Trophoblast cell (in vitro differentiated cells and primary cell): ENCODE data around the gene ZNF22.

Experiments used
- DNase-seq, 2 donors: peaks; one replicate each; pipeline ENCODE4 v3.0.0-alpha.2; 2016
- H2AFZ ChIP-seq: 2 replicates; pipeline ENCODE4 v1.6.1; 2013; ENCODE audit warnings: low read length, moderate library complexity, mild to moderate bottlenecking; ENCODE audit not compliant: insufficient read depth, poor library complexity
- H2AK5ac ChIP-seq: 2 replicates; pipeline ENCODE4 v1.6.1; 2013; ENCODE audit warnings: mild to moderate bottlenecking, low read length
- H2BK120ac ChIP-seq: 2 replicates; pipeline ENCODE4 v1.6.1; 2013; ENCODE audit warnings: low read length, mild to moderate bottlenecking, moderate library complexity; ENCODE audit not compliant: insufficient read depth, poor library complexity
- H2BK12ac ChIP-seq: 2 replicates; pipeline ENCODE4 v1.6.1; 2013; ENCODE audit warnings: mild to moderate bottlenecking, low read length, moderate library complexity
- H2BK5ac ChIP-seq: 2 replicates; pipeline ENCODE4 v1.6.1; 2013; ENCODE audit warnings: low read length, low read depth, moderate library complexity, mild to moderate bottlenecking; ENCODE audit not compliant: poor library complexity
- H3K14ac ChIP-seq: 2 replicates; pipeline ENCODE4 v1.6.1; 2013; ENCODE audit warnings: mild to moderate bottlenecking, low read length
- H3K18ac ChIP-seq: 2 replicates; pipeline ENCODE4 v1.6.1; 2013; ENCODE audit warnings: mild to moderate bottlenecking, low read length
- H3K23ac ChIP-seq: 2 replicates; pipeline ENCODE4 v1.6.1; 2013; ENCODE audit warnings: low read length
- H3K27ac ChIP-seq: 2 replicates; pipeline ENCODE4 v1.5.1; 2013; ENCODE audit warnings: low read depth, mild to moderate bottlenecking, inconsistent platforms, low read length, moderate library complexity
- H3K27me3 ChIP-seq: 2 replicates; pipeline ENCODE4 v1.6.1; 2013; ENCODE audit warnings: inconsistent platforms, mild to moderate bottlenecking, low read length, moderate library complexity; ENCODE audit not compliant: insufficient read depth
- H3K36me3 ChIP-seq, 2 experiments: 1 replicate in 1 of 2; 2 replicates in 1 of 2; pipeline ENCODE4 v1.6.1; 2013; ENCODE audit warnings: low read length in 2 of 2, mild to moderate bottlenecking in 2 of 2, moderate library complexity in 1 of 2; ENCODE audit not compliant: insufficient read depth in 2 of 2, control insufficient read depth in 1 of 2
- H3K4ac ChIP-seq: 2 replicates; pipeline ENCODE4 v1.6.1; 2013; ENCODE audit warnings: low read depth, mild to moderate bottlenecking, low read length, moderate library complexity
- H3K4me1 ChIP-seq, 2 experiments: 1 replicate in 1 of 2; 2 replicates in 1 of 2; pipeline ENCODE4 v1.6.1; 2013; ENCODE audit warnings: low read length in 2 of 2, mild to moderate bottlenecking in 2 of 2, moderate library complexity in 1 of 2; ENCODE audit not compliant: insufficient read depth in 2 of 2, control insufficient read depth in 1 of 2
- H3K4me2 ChIP-seq: 2 replicates; pipeline ENCODE4 v1.6.1; 2013; ENCODE audit warnings: inconsistent platforms, mild to moderate bottlenecking, low read length, moderate library complexity
- H3K4me3 ChIP-seq: 2 replicates; pipeline ENCODE4 v1.5.1; 2013; ENCODE audit warnings: mild to moderate bottlenecking, low read depth, low read length, inconsistent platforms
- H3K79me1 ChIP-seq: one replicate; pipeline ENCODE4 v1.6.1; 2013; ENCODE audit warnings: low read length
- H3K79me2 ChIP-seq: 2 replicates; pipeline ENCODE4 v1.6.1; 2013; ENCODE audit warnings: low read length, mild to moderate bottlenecking; ENCODE audit not compliant: control insufficient read depth, insufficient read depth, poor library complexity
- H3K9ac ChIP-seq: 2 replicates; pipeline ENCODE4 v1.6.1; 2013; ENCODE audit warnings: mild to moderate bottlenecking, low read length
- H3K9me3 ChIP-seq: 2 replicates; pipeline ENCODE4 v1.6.1; 2013; ENCODE audit warnings: low read depth, mild to moderate bottlenecking, control low read depth, inconsistent platforms, low read length; ENCODE audit not compliant: insufficient read depth
- H4K12ac ChIP-seq: 2 replicates; pipeline ENCODE4 v1.6.1; 2013; ENCODE audit warnings: low read depth, mild to moderate bottlenecking, low read length, moderate library complexity
- H4K8ac ChIP-seq: 2 replicates; pipeline ENCODE4 v1.6.1; 2013; ENCODE audit warnings: low read depth, mild to moderate bottlenecking, low read length, moderate library complexity
- H4K91ac ChIP-seq: one replicate; pipeline ENCODE4 v1.6.1; 2013; ENCODE audit warnings: low read depth, mild to moderate bottlenecking, low read length, moderate library complexity
- WGBS: extraction: QIAGEN DNeasy Blood & Tissue Kit; methylation state at CpG from one replicate; pipeline ENCODE4 v1.1.7; 2013; ENCODE audit warnings: missing lambda C conversion rate; ENCODE audit not compliant: insufficient read length, insufficient coverage; ENCODE audit errors: extremely low coverage; 5-methylcytosine and 5-hydroxymethylcytosine counted together

Gene ZNF22

DNA sequence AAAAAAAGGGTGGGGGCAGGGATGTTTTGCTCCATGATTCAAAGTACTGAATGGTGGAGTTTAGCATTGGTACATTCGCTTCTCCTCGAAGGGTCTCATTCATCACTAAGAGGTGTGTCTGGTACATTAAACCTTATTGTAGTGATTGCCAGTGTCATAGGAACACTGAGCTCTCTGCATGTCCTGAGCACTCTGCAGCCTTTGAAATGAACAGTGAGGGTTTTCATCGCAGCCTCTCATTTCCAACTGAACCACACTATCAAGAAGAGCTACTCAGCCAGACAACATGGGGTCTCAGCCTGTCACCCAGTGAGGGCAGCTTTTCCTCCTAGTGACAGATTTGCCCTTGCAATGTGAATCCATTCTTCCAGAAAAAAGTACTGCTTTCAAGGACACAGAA, 14.5 kb upstream of the ZNF22 start:
- Histone ChIP-seq H3K27me3 (no peaks in the 10 kb centered on the region), H2AK5ac (no peak overlapping the region), H4K12ac (no peak overlapping the region), H4K91ac (no peak overlapping the region), H4K8ac (no peak overlapping the region), H3K9ac (no peak overlapping the region), H3K4me1 (peaks cover 8 to 15% of the 10 kb centered on the region in 2 experiments), H2BK120ac (no peak overlapping the region), H2BK12ac (no peak overlapping the region), H3K36me3 (peaks cover 11 to 13% of the 10 kb centered on the region in 2 experiments), H2AFZ (no peak overlapping the region), H2BK5ac (no peak overlapping the region), H3K18ac (no peak overlapping the region), H3K79me2 (peaks cover 2% of the 10 kb centered on the region), H3K14ac (no peak overlapping the region), H3K4me2 (no peak overlapping the region), H3K9me3 (no peaks in the 10 kb centered on the region), H3K23ac (no peak overlapping the region), H3K79me1 (peaks cover 10% of the 10 kb centered on the region), H3K4me3 (no peak overlapping the region), H3K27ac (no peak overlapping the region), H3K4ac (no peak overlapping the region)
- WGBS = no CpG with 5 or more reads among the region's 3 CpGs
- no peak for DNase-seq

DNA sequence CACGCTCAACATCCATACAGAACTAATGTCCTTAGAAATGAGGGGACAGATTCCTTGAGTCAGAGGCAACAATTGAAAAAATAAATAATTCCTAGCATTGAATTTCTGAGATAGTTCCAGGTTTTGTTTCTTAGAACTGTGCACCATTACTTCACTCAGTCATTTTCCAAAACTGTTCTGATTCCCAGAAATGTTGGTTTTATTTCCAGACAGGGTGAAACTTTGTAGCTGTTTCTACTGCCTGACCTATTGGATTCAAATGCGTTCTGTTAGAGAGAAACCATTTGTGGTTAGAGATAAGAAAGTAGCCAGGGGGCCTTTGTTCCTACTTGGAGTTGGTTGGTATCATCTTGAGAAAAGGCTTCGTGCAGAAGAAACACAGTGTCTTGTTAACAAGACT, 14.1 kb upstream of the ZNF22 start:
- no peak overlapping the region for H2AK5ac ChIP-seq
- H4K91ac ChIP-seq = no peak overlapping the region
- no peak overlapping the region for H4K8ac ChIP-seq
- DNase-seq = no peak
- no peak overlapping the region for H3K27ac ChIP-seq
- H3K27me3 ChIP-seq = no peaks in the 10 kb centered on the region
- H3K4me1 ChIP-seq = peaks cover 5 to 12% of the 10 kb centered on the region in 2 experiments
- H4K12ac ChIP-seq = no peak overlapping the region
- H2BK120ac ChIP-seq = no peak overlapping the region
- no peak overlapping the region for H3K23ac ChIP-seq
- H3K9me3 ChIP-seq = no peaks in the 10 kb centered on the region
- H3K18ac ChIP-seq = no peak overlapping the region
- H3K79me2 ChIP-seq = peaks cover under 1% of the 10 kb centered on the region
- no peak overlapping the region for H3K9ac ChIP-seq
- peaks cover 11 to 13% of the 10 kb centered on the region in 2 experiments for H3K36me3 ChIP-seq
- WGBS = no CpG with 5 or more reads among the region's 3 CpGs
- no peak overlapping the region for H2BK5ac ChIP-seq
- H2AFZ ChIP-seq = no peak overlapping the region
- no peak overlapping the region for H3K14ac ChIP-seq
- no peak overlapping the region for H3K4ac ChIP-seq
- H2BK12ac ChIP-seq = no peak overlapping the region
- H3K79me1 ChIP-seq = peaks cover 8% of the 10 kb centered on the region
- H3K4me2 ChIP-seq = no peak overlapping the region
- no peak overlapping the region for H3K4me3 ChIP-seq

DNA sequence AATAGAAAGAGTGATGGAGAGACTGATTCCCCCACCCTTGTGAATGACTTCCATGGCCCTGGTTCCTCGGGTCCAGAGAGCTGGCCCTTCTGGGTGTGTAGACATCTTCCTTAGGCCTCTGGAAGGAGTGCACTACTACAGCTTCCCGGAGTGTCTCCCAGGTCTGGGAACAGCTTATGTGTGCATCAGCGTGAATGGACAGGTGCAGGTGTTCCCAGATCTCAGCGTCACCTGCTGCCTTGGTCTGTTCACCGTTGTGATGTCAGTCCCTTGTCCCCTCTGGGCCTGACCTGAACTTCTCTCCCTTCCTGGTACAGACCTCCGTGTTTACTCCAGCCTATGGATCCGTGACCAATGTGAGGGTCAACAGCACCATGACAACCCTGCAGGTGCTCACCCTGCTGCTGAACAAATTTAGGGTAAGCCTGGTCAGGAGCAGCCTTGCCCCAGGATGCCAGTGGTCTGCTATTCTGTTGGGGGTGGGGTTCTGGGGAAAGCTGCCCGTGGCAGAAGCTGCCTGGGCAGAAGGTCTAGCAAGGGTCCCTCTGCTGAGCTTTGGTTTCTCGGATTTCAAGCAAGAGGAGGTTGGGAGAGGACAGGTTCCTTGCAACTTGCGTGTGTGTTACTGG, 11.7 kb upstream of the ZNF22 start:
- H3K27me3 ChIP-seq = no peaks in the 10 kb centered on the region
- H3K27ac ChIP-seq = no peak overlapping the region
- no peak overlapping the region for H2AFZ ChIP-seq
- peaks cover 21% of the 10 kb centered on the region for H3K79me1 ChIP-seq
- no peak overlapping the region for H2BK5ac ChIP-seq
- H4K8ac ChIP-seq = no peak overlapping the region
- H3K9ac ChIP-seq = no peak overlapping the region
- no peak for DNase-seq
- H3K4me1 ChIP-seq = peaks cover 10 to 14% of the 10 kb centered on the region in 2 experiments
- H4K91ac ChIP-seq = no peak overlapping the region
- no peak overlapping the region for H3K14ac ChIP-seq
- H2AK5ac ChIP-seq = no peak overlapping the region
- no peak overlapping the region for H3K4ac ChIP-seq
- H3K18ac ChIP-seq = no peak overlapping the region
- H2BK120ac ChIP-seq = no peak overlapping the region
- H3K23ac ChIP-seq = no peak overlapping the region
- H3K4me2 ChIP-seq = no peak overlapping the region
- peaks cover 13 to 23% of the 10 kb centered on the region in 2 experiments for H3K36me3 ChIP-seq
- H3K79me2 ChIP-seq = no peaks in the 10 kb centered on the region
- WGBS = no CpG with 5 or more reads among the region's 10 CpGs
- H4K12ac ChIP-seq = no peak overlapping the region
- H3K4me3 ChIP-seq = no peak overlapping the region
- no peaks in the 10 kb centered on the region for H3K9me3 ChIP-seq
- H2BK12ac ChIP-seq = no peak overlapping the region

DNA sequence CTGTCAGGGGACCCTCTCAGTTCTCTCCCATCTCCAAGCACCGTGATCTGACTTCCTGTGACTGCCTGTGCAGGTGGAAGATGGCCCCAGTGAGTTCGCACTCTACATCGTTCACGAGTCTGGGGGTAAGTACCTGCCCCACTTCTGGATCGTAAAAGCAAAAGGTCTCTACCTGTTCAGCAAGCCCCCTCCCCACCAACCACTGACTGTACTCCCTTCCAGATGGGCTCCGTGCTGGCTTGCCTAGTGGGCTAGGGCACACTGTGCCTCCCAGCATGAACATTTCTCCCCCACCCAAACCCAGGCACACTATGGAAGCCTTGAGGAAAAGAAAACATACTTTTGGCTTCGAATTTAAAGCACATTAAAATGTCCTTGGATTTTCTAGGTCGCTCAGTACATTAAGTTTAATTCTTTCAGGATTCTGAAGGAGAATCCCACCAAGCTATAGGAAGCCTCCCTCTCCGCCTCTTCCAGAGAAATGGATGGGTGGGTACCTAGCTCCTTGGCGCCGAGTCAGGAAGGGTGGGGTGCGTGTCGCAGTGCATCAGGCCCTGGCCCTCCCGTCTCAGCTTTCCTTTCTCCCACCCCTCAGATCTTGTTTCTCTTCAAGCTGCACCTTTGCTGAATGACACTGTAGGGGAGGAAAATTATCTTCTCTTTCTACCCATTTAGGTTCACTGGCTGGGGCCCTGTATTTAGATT, 11.0 kb upstream of the ZNF22 start:
- Histone ChIP-seq H2AK5ac (no peak overlapping the region), H4K91ac (no peak overlapping the region), H3K4me2 (no peak overlapping the region), H3K4ac (no peak overlapping the region), H2BK5ac (no peak overlapping the region), H3K79me2 (peaks cover 1% of the 10 kb centered on the region), H4K8ac (no peak overlapping the region), H3K9ac (no peak overlapping the region), H3K18ac (no peak overlapping the region), H3K4me1 (peaks cover 15 to 18% of the 10 kb centered on the region in 2 experiments), H4K12ac (no peak overlapping the region), H2BK120ac (no peak overlapping the region), H3K27me3 (no peaks in the 10 kb centered on the region), H3K36me3 (peaks cover 7 to 20% of the 10 kb centered on the region in 2 experiments), H2AFZ (no peak overlapping the region), H3K9me3 (no peaks in the 10 kb centered on the region), H2BK12ac (no peak overlapping the region), H3K79me1 (peaks cover 26% of the 10 kb centered on the region), H3K27ac (no peak overlapping the region), H3K14ac (no peak overlapping the region), H3K4me3 (no peak overlapping the region), H3K23ac (no peak overlapping the region)
- WGBS = no CpG with 5 or more reads among the region's 14 CpGs
- DNase-seq = no peak
